Left ventricle myocardium inferior (tissue), 1 donor: ENCODE measurements around the gene ANGPTL3. TPM values are rescaled to one million over a fixed set of nuclear protein-coding genes. Genes with fewer than 3 reads are reported as not detected.

Source experiments
- DNase-seq: peaks from one replicate; pipeline ENCODE4 v3.0.0-alpha.2; 2020
- H3K27ac ChIP-seq: fragments of 200-600 bp; replicated peaks from 2 replicates; pipeline ENCODE4 v1.8.0; 2021
- H3K27me3 ChIP-seq: fragments of 200-600 bp; 2 replicates; pipeline ENCODE4 v1.8.0; 2021; ENCODE audit warnings: low read depth
- H3K36me3 ChIP-seq: fragments of 200-600 bp; 2 replicates; pipeline ENCODE4 v1.8.0; 2021
- H3K4me1 ChIP-seq: fragments of 200-600 bp; 2 replicates; pipeline ENCODE4 v1.8.0; 2021
- H3K4me3 ChIP-seq: fragments of 200-600 bp; 2 replicates; pipeline ENCODE4 v1.8.0; 2021; ENCODE audit warnings: mild to moderate bottlenecking, moderate library complexity
- H3K9me3 ChIP-seq: fragments of 200-600 bp; replicated peaks from 2 replicates; pipeline ENCODE4 v1.8.0; 2021
- CTCF ChIP-seq: fragments of 200-600 bp; IDR thresholded peaks from 2 replicates; pipeline ENCODE4 v1.8.0; 2021; ENCODE audit warnings: antibody characterized with exemption, mild to moderate bottlenecking, borderline replicate concordance
- intact Hi-C: fragments of 100-400 bp; cut with micrococcal nuclease; formaldehyde crosslinking; loops from one replicate; pipeline ENCODE4 v1.11.0; 2022
- total RNA-seq: library from RNA; stranded (reverse); fragmentation: NEBNext Ultra II Directional; extraction: Animal tissue kit (Norgen Biotek cat#: 25700); gene quantifications from one replicate; pipeline ENCODE4 v1.2.1, GENCODE V29; 2021
- donor health status: DM: no; HTN: yes; CAD: no; lungs with severe emphysema.

ANGPTL3 gene
- total RNA-seq, 1 donor from 2014 or later = not detected

GRCh38 chr1:62637392-62638105 lies 40.2 kb downstream of the ANGPTL3 start:
- Histone ChIP-seq H3K27me3 (no peaks in the 10 kb centered on the region), H3K9me3 (no peaks in the 10 kb centered on the region), H3K36me3 (peaks cover 37% of the 10 kb centered on the region), H3K4me1 (no peaks in the 10 kb centered on the region), H3K27ac (no peak overlapping the region), H3K4me3 (no peak overlapping the region)
- DNase-seq = no peak
- intact Hi-C loops = no loop called here
- TF ChIP-seq CTCF = no peak

- H3K36me3 ChIP-seq = peaks cover 31% of the 10 kb centered on the region
- intact Hi-C loops = no loop called here
Measured at GRCh38 chr1:62643283-62643682, 46.0 kb downstream of the ANGPTL3 start.

DNA sequence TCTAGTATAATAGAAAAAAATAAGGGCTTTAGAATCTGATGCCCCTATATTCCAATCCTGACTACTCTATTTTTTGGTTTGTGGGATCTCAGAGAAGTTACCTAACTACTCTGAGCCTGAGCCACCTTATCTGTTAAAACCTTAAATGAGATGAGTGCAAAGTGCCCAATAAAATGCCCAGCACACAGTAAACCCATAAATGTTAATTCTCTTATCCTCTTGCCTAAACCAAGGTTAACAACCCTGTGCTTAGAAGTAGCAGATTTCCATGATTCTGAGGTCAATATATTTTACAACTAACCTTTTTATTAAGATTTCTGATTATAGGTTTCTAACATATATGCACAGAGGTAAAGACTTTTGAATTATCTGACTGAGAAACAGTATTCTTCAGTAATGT lies 55.1 kb downstream of the ANGPTL3 start:
- Histone ChIP-seq H3K27me3 (no peaks in the 10 kb centered on the region), H3K4me1 (peaks cover 9% of the 10 kb centered on the region), H3K36me3 (peaks cover 19% of the 10 kb centered on the region), H3K4me3 (no peak overlapping the region), H3K27ac (no peak overlapping the region), H3K9me3 (no peaks in the 10 kb centered on the region)
- intact Hi-C loops = no loop called here
- DNase-seq = no peak
- no peak for TF ChIP-seq CTCF

More at GRCh38 chr1:62643283-62643682, 46.0 kb downstream of the ANGPTL3 start:
- TF ChIP-seq CTCF = no peak
- no peak for DNase-seq
- Histone ChIP-seq H3K4me3 (no peak overlapping the region), H3K27me3 (no peaks in the 10 kb centered on the region), H3K27ac (no peak overlapping the region), H3K9me3 (no peaks in the 10 kb centered on the region), H3K4me1 (no peaks in the 10 kb centered on the region)

DNA sequence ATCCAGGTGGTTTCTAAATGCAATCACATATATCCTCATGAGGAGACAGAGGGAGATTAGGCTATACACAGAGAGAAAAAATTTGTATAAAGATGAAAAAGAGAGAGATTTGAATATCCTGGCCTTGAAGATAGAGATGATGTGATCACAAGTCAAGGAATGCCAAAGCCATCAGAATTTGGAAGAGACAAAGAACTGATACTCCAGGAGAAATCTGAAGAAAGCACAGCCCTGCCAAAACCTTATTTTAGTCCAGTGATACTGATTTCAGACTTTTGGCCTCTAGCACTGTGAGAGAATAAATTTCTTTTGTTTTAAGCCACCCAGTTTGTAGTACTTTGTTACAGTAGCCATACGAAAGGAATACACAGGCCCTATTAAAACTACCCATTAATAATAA lies 57.4 kb downstream of the ANGPTL3 start:
- DNase-seq = no peak
- H3K4me1 ChIP-seq = peaks cover 9% of the 10 kb centered on the region
- H3K4me3 ChIP-seq = no peak overlapping the region
- no peaks in the 10 kb centered on the region for H3K27me3 ChIP-seq
- H3K36me3 ChIP-seq = peaks cover 13% of the 10 kb centered on the region
- intact Hi-C loops = no loop called here
- TF ChIP-seq CTCF = no peak
- H3K27ac ChIP-seq = no peak overlapping the region
- no peaks in the 10 kb centered on the region for H3K9me3 ChIP-seq

Other genes starting within 250 kb of the ANGPTL3 start
- 12.5 TPM for gene USP1, start 160.5 kb upstream of the ANGPTL3 start, total RNA-seq
- 10.2 TPM for gene DOCK7, start 90.9 kb downstream of the ANGPTL3 start, total RNA-seq
- 10.9 TPM for gene ATG4C, start 186.6 kb downstream of the ANGPTL3 start, total RNA-seq